Measurements from ENCODE around the gene SEC62.

DNA sequence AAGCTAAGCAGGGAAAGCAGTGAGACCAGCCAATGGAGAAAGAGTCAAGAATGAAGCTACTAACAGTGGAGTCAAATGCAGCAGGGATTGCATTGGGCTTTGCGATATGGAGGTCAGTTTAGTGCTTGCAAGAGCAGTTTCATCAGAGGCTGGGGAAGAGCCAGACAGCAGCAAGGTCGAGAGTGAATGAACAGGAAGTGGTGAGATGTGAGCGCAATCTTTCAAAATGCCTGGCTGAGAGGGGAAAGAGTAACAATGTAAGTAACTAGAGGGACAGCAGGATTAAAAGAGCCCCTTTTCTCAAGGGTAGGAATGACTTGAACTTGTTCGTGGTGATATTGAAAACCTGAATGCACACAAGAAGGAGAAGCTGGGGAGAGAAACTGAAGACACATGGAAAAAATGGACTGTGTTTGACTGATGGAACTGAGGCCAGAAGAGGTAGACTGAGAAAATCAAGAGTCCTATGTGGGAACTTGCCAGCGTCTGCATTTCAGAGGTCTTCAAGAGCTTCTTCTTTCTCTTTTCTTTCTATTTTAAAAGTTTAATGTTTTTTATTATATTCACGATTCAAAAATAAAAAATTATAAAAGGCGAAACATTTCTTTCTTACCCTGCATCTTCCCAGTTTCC is 40.5 kb downstream of the SEC62 start:
- TF ChIP-seq, protein P1, sequence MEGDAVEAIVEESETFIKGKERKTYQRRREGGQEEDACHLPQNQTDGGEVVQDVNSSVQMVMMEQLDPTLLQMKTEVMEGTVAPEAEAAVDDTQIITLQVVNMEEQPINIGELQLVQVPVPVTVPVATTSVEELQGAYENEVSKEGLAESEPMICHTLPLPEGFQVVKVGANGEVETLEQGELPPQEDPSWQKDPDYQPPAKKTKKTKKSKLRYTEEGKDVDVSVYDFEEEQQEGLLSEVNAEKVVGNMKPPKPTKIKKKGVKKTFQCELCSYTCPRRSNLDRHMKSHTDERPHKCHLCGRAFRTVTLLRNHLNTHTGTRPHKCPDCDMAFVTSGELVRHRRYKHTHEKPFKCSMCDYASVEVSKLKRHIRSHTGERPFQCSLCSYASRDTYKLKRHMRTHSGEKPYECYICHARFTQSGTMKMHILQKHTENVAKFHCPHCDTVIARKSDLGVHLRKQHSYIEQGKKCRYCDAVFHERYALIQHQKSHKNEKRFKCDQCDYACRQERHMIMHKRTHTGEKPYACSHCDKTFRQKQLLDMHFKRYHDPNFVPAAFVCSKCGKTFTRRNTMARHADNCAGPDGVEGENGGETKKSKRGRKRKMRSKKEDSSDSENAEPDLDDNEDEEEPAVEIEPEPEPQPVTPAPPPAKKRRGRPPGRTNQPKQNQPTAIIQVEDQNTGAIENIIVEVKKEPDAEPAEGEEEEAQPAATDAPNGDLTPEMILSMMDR (conservative IDR thresholded peaks at IDR 0.05): no peak
- TF ChIP-seq ZFX (IDR thresholded peaks at IDR 0.05): no peak
